ENCODE data around the gene PIM2.
A peak's percentile ranks its signal among the peaks of the same experiment; 100 is the strongest.
"Not testable (repeated sequence)": the region's sequence is repeated elsewhere in the genome, so short reads cannot be mapped to it uniquely, and the experiment has no call there.

Gene PIM2

DNA sequence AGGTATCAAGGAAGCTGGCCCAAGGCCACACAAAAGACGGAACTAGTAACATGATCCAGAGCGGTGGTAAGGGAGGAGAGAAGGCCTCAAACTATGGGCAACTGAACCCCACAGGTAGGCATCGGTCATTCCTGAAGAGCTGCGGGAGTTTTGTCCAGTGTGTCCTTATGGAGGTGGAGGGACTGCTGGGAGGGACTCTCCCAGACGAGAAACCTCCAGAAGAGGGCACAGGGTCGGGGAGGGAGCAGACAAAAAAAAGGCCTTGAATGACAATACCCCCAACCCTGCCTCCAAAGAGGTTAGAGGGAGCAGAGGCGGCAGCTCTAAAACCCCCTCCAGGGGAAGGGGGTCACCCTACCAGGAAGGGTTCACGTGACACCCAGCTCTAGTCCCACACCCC lies 14.6 kb downstream of the PIM2 start:
- no peak for DNase-seq

DNA sequence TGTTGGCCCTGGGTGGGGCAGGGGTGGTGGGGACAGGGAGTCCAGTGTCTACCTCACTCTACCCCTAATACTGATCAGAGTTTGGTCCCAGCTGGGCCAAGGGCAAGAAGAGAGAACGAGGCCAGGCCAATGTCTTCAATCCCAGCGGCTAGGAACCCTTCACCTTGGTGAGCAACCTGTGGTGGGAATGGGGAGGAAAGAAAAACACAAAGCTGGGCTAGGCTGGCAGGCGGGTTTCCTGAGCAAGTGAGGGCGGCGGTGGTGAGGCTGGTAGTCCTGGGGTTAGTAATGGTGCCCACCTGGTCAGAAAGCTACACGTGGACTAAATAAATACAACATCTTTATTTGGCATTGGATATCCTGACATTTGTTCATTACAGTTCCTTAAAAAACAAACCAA lies 15.5 kb downstream of the PIM2 start:
- DNase-seq = no peak

DNA sequence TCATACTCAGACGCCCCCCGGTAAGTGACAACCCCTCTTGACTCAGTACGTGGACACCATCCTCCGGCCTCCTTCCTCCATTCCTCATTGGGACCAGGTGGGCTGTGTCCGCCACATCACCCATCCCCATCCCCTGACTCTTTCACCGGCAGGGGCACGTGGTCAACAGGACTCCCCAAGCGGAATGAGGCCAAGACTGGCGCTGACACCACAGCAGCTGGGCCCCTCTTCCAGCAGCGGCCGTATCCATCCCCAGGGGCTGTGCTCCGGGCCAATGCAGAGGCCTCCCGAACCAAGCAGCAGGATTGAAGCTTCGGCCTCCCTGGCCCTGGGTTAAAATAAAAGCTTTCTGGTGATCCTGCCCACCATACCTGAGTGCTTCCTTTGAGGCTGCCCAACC lies 16.0 kb downstream of the PIM2 start:
- no peak for DNase-seq

DNA sequence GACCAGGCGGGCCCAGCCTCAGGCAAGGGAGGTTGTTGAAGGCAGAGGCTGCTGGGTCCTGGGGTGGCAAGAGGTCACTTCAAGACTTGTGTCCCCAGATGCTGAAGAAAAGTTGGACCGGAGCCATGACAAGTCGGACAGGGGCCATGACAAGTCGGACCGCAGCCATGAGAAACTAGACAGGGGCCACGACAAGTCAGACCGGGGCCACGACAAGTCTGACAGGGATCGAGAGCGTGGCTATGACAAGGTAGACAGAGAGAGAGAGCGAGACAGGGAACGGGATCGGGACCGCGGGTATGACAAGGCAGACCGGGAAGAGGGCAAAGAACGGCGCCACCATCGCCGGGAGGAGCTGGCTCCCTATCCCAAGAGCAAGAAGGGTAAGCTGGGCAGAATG lies 16.7 kb downstream of the PIM2 start:
- no peak for DNase-seq

- DNase-seq = no peak
Measured at GRCh38 chrX:48901069-48901468, 17.8 kb downstream of the PIM2 start.

- no peak for DNase-seq
Measured at GRCh38 chrX:48899078-48899410, 19.8 kb downstream of the PIM2 start.

GRCh38 chrX:48897625-48898306 lies 21.1 kb downstream of the PIM2 start, which contains the start of the genes PQBP1 and TIMM17B:
Gene PQBP1 (plus strand): TSS chrX:48897930. CDS start chrX:48898510, 580 bp downstream.
Gene TIMM17B (minus strand): TSS chrX:48897768. CDS start chrX:48897749, 19 bp downstream.
- DNase-seq = peak; percentile 88

DNA sequence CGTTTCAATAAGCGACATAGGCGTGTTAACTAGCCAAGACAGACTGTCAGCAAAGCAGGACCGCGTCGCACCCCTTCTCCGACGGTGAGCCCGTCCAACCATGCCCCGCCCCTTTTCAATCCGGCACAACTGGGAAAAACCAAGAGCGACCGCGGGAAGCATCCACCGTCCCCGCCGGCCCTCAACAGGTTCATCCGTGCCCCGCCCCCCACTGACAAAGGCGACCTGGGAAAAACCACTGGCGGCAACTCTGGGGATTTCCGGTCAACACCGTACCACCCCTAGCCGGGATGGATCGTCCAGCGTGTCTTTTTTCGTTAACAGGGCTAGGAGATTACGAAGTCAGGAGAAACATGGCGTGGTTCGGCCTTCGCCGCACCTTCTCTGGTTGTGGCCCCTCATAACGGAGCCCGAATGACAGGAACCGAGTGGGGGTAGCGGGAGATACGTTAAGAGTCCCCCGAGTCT lies 21.6 kb downstream of the PIM2 start:
- DNase-seq = peak; percentile 55

- no peak for DNase-seq
Measured at GRCh38 chrX:48896611-48897011, 22.2 kb downstream of the PIM2 start.

GRCh38 chrX:48894891-48895290 lies 23.9 kb downstream of the PIM2 start:
- DNase-seq = no peak

DNA sequence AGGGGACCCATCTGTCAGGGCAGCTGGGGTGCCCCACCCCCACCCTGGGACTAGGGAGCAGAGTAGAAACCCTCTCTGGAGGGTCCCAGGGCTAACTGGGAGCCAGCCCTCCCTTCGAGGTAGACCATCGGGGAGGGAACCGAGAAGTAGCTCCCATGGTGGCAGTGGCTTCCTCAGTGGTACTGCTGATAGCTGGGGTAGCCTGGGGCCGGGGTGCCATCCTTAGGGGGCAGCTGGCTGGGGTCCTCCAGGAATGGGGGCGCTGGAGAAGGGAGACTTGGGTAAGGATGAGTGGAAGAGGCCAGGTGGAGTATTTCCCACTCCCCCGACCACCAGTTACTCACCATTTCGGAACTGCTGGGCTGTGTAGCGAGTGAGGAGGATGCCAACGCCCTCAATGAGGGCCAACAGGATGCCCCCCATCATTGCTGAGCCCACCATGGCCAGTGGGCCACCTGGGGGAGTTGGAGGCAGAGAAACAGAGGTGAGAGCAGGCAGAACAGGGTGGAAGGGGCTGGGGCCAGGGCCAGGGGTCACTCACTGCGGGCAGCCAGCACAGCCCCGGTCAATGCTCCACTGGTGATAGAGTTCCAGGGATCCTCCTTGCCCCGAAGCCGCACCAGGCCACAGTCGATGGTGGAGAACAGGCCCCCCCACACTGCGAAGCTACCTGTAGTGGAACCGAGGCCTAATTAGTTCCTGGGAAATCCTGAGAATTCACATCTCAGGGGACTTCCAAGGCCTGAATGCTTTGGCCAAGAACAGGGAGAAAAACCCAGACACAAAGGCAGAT lies 25.1 kb downstream of the PIM2 start:
- no peak for DNase-seq

GRCh38 chrX:48892896-48893295 lies 25.9 kb downstream of the PIM2 start:
- no peak for DNase-seq

- DNase-seq = peak; percentile 71
Measured at GRCh38 chrX:48891402-48892288, 27.2 kb downstream of the PIM2 start.

- DNase-seq = no peak
Measured at GRCh38 chrX:48890934-48891401, 27.9 kb downstream of the PIM2 start.

- DNase-seq = no peak
Measured at GRCh38 chrX:48890296-48890925, 28.4 kb downstream of the PIM2 start.

DNA sequence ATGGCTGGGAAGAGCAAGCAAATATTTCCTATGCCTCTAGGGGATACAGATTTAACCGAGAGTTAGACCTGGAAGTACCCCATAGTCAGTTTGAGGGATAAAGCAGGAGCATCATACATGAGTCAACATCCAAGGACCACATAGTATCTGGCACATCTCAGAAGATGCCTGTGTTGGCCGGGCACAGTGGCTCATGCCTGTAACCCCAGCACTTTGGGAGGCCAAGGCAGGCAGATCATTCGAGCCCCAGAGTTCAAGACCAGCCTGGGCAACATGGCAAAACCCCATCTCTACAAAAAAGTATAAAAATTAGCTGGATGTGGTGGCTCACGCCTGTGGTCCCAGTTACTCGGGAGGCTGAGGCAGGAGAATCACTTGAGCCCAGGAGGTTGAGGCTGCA lies 32.2 kb downstream of the PIM2 start:
- not testable (repeated sequence) for DNase-seq

- no peak for DNase-seq
Measured at GRCh38 chrX:48883729-48884128, 35.1 kb downstream of the PIM2 start.

DNA sequence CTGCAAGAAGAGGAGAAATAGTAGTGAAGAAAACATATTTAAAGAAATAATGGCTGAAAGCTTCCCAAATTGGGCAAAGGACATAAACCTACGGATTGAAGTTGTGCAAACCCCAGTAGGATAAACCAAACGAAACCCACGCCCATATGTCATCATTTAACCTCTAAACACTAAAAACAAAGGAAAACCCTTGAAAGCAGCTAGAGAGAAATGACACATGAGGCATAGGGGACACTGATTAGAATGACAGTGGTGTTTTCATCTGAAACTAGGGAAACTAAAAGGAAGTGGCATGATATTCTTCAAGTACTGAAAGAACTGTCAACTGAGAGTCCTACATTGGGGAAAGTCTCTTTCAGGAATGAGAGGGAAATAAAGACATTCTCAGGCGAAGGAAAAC lies 41.9 kb downstream of the PIM2 start:
- DNase-seq = not testable (repeated sequence)

DNA sequence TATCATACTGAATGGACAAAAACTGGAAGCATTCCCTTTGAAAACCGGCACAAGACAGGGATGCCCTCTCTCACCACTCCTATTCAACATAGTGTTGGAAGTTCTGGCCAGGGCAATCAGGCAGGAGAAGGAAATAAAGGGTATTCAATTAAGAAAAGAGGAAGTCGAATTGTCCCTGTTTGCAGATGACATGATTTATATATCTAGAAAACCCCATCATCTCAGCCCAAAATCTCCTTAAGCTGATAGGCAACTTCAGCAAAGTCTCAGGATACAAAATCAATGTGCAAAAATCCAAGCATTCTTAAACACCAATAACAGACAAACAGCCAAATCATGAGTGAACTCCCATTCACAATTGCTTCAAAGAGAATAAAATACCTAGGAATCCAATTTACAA lies 46.8 kb downstream of the PIM2 start:
- not testable (repeated sequence) for DNase-seq

DNA sequence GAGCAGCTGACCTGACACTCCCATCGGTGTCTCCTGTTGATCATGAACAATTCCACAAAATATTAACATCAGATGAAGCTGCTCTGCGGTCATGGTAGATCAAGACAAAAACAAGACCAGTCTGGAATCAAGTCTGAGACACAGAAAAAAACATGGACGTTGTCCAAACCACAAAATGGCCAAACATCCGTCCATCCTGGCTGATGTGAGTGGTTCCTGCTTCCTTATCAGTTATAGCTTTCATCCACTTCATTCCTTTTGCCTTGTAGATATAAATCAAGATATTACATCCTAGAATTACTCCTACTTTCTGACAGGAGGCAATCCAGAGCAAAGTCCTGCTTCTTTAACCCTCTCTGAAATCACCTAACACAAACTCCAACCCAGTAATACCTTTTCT lies 54.6 kb downstream of the PIM2 start:
- no peak for DNase-seq
